ENCODE results near the gene MRAP.

Gene MRAP

DNA sequence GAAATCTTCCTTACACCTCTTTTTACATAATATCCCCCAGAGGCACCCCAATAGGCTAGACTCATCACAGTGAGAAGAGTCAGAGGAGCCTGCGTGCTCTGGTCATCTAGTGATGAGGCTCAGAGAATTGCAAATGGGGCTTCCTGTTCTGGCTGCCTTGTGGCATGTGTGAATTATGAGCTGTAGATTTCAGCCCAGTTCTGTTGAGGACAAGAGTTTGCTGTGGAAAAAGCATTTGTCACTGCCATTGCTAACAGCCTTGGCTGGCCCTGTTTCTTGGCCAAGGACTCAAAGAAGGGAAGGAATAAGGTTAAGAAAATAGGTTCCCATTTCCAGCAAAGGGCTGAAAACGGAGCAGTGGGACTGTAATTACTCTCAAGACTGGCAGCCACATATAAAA lies 30.7 kb downstream of the MRAP start:
- no peak for DNase-seq

DNA sequence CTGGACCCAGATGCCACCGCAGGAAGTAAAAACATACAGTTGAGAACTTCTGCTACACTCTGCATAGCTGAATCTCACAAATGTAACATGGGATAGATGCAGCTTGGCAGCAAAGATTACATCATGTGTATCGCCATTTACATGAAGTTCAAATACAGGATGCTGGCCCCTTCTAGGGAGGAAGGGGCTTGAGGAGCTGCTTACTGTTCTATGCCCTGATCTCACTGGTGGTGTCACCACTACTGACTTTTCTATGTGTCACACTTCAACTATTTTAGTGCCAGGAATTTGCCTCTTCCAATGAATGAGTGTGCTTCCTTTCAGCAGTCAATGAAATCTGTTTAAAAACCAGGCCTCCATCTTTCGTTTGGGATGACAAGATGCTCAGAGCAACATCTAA lies 31.1 kb downstream of the MRAP start:
- no peak for DNase-seq

DNA sequence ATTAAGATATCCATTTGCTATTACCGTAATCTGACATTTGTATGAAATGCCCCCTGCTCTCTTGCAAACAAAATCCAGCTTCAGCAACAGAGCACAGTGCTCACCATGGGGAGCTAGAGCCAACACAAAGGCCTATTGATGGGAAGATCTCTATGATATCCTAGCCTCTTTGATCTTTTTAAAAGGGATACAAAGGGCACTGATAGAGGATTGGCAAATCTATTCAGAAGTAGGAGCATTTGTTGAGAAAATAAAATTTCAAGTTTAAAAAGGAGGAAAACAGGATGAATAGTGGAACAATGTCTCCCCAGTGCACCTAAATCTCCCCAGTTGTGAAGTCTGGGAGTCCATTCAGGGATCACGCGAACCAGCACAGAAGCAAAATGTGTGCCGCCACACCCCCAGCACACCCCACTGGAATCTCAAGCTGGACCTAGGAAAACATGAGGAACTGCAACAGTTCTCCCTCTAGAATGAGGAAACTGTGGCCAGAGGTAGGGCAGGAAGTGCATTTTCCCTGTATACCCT lies 32.2 kb downstream of the MRAP start:
- DNase-seq = no peak

DNA sequence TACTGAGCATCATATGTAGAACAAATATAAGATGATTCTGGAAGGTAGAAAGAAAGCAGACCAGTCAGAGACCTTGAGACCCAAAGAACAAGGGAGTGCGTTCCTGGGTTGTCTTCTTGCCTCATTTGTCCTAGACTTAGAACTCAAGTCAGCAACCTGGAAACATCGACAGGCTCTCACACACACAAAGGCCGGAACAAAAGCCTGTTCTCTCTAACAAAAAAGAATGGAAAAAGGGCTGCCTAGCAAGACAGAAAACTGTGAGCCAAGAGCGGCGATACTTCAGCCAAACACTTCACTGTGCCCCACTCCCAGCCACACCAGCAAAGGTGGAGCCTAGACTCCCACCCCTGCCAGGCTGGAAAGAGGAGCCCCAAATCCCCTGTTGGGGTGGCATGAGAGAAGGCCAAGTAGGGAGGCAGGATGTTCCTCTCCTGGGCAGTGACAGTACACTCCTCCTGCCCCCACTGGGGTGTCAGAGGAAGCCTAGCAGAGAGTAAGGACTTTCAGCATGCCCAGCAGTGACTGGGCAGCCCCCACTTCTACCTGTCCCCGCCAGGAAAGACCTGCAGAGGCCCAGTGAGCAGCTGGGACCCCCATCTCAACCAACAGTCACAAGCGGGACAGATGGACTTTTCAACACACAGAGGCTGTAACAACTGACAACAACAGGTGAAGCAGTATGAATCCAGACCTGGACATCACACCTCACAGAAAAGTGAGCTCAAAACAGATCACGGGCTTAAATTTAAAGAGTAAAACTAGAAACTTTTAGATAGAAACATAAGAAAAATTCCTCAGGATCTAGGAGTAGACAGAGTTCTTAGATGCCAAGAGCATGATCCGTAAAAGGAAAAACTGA lies 33.0 kb downstream of the MRAP start:
- DNase-seq = no peak

DNA sequence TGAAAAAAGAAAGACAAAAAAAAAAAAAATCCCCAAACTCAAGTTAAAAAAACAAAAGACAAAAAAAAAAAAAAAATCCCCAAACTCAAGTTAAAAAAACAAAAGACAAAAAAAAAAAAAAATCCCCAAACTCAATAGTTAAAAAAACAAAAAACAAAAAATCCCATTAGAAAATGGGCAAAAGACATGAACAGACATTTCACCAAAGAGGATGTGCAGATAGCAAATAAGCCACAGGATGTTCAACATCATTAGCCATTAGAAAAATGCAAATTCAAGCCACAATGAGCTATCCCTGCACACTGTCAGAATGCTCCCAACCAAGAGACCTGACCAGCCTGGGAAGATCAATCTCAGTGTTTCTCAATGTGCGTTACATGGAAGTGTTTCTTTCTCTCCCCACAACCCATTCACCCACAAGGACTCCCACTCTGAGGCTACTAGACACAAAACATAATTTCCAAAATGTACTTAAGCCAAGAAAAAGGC lies 33.9 kb downstream of the MRAP start:
- no peak for DNase-seq

DNA sequence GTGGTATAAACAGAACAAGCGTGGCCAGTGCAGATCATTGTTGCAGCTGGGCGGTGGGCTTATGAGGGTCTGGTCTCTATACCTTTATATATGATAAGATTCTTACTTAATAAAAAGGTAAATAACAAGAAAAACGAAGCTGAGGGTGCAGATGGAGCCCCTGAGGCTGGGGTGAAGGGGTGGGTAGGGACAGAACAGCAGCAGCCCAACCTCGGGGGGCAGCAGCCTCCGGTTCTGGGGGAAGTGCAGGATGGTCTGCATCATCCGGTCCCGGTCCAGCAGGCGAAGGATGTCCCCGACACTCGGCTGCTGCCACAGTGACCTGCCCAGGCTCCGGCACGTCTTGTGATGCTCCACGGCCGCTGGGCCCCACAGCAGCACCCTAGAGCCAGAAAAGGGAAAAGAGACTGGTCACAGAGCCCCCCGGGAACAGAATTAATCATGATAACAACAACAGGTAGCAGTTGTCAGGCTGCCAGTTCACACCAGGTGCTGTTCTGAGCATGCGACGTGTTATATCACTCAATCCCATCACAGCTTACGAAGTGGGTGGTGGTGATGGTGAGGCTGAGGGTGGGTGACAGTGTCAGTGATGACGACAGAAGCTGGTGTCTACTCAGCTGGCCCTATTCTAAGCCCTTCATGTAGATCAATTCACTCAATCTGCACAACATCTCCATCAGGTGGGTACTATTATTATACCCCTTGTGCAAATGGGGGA lies 35.5 kb downstream of the MRAP start:
- no peak for DNase-seq

DNA sequence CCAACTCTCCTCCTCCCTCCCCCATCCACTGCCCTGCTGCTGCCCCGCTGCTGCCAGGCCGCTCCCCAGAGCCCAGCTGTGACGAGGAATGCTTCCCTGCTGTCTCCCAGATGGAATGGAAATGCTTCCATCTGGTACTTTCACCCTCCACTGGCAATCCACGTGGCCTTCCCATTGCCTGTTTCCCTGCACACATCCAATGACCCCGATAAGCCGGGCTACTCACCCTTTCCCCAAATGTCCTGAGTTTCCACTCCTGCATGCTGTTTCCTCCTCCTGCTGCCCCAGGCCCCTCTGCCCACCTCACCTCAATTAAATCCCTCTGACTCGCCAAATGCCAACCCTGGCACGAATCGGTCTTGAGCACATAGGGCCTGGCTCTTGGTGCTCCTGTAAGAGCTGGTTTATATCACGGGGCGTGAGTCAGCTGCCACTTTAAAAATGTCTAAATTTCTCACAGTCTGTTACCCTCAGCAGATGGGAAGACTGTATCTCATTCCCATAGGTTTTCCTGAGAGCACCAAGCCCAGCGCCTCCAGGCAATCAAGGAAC lies 36.4 kb downstream of the MRAP start:
- no peak for DNase-seq

DNA sequence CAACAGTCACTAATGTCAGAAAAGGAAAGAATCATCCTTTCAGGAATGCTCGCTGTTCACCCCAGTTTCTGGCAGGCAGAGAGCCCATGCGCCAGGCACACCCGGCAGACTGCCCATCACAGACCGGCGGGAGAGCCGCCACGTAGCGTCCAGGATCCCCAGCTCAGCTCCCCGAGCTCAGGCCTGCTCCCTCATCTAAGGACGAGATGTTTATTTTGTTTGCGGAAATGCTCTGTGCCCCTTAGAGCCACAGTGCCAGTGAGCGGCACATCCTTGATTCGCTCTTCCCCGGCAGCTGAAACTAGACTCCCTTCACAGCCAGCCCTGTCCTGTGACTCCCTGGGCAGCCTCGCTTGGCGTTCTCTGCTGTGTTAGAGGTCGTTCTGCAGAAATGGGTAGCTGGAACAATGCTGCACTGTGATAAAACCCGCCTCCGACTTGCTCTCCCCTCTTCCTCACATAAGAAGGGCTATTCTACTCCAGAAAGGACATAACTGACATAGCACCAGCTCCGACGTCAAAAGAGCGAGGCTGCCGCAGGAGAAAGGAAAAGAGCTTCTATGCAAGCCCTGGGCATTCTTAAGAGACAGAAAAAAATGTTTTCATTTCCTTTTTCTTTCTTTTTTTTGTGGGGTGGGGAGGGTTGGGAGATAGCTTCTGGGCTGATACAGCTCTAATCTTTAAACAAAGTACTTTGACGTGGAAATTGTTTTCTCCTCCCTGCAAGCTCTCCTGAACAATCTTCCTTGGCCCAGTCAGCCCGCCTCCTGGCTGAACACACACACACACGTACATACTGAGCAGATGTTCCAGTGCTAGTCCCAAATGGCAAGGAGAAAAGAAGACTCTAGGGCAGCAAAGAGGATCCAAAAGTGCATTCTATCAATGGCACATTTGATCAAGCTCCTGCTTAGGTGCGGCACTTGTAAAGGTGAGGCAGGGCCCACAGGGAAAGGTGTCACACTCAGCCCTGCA lies 37.2 kb downstream of the MRAP start:
- DNase-seq = no peak

DNA sequence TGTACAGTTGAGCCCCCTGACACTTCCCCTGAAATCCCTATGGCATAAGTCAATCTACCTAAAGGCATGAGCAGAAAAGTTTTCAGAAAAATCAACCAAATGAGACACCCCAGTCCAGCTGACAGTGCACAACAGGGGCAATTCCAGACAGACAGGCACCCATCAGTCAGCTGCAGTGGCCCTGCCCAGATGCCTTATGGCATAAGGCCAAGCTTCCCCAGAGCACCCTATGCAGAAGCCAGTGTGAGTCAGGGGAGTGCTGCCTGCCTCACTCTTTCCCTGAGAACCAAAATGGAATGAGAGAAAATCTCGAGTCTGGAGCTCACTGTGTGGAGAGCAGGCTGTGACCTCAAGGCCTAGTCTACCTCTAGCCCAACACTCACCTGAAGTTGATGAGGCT lies 38.1 kb downstream of the MRAP start:
- no peak for DNase-seq

DNA sequence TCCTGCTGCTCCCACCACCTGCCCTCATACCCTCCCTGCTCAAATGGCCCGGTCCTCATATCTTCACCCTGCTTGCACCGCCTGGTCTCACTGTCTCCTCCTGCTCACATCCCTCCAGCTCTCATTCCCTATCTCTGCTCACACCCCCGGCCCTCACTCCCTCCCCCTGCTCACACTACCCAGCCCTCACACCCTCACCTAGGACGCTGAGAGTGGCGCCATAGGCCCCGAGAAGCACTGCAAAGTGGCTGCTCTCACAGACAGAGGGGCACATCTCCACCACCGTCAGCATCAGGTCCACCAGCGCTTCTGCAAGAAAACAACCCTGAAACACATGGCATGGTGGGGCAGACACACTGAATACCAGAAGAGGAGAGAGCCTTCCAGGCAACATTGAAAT lies 38.6 kb downstream of the MRAP start:
- no peak for DNase-seq

DNA sequence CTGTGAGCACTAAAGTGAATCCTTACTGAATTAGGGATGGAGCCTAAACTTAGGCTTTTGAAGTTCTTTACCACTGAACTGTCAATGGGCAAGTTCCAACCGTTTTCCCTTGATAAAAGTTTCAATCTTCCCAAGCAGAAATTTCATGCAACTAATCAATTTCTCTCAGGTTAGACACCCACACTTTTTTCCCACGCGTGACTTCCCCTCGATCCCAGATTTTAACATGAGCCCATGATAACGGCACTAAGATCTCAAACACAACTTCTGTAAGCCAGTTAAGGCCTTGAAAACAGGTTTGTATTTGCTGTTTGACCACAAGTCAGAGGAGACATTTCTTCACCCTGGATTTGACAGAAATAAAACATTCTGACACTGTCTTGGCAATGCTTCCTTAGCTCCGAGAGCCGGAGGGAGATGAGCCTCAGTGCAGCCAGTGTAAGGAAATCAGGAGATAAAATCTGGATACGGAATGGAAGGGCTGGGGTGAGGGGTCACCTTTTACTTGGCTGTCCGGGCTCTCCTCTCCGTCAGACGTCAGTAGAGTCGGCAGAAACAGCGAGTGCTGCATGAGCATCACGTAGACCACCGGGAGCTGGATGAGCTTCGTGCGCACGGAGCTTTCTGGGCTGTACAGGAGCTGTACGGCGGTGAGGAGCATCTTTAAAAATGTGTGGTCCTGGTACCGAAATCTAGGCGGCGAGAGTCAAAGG lies 39.7 kb downstream of the MRAP start:
- DNase-seq = no peak

DNA sequence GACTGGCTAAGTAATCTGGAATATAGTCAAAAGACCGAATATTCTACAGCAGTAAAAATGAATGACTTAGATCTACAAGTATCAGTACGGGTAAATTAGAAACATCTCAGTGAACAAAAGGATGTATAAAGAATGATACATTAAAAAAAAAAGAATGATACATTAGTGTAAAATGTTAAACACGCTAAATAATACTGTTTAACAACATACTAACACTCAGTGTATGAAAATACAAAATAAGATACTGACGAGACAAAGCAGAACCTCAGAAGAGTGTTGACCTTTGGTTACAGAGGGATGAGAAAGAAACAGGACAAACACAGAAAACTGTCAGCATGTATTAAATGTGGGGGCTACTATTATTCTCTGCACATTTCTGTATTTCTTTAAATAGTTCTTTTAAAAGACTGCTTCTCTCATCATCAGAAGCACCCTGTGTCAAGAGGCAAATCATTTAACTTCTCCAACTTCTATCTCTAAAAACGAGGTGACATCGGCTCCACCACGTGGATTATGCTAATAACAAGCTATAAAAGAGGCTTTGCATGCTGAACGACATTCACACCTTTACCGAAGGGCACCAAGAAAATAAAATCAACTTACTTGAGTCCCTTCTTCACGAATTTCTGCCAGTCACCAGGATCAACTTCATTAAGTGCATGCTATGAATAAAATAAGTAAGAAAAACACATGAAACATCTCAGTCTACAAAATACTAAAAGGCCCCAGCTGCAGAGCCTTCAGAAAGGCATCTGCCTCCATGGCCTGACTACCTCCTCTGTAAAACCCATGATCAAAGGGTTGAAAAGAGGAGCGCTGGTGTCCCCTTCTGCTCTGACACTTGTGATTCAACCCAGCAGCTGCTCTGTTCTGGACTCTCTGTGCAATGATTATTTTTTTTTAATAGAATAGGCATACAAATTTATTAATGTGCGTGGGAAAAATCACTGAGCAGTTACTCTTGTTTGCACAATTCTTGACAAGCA lies 42.5 kb downstream of the MRAP start:
- DNase-seq = no peak

DNA sequence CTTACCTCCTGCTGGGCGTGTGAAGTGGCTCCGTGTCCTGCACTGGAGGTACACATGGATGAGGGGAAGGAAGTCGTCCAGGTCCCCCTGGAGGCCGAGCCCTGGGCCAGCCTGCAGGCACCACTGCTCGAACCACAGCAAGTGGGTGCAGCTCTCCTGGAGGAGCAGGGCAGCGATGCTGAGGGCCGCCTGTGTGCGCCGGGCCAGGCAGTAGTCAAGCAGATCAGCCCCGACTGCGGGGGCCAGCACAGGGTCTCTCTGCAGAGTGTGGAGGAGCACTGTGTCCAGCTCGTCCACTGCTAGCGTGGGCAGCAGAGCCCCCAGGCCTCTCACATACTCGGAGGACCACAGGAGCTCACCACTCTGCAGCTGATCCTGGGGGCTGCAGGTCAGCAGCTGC lies 48.3 kb downstream of the MRAP start:
- DNase-seq = no peak

DNA sequence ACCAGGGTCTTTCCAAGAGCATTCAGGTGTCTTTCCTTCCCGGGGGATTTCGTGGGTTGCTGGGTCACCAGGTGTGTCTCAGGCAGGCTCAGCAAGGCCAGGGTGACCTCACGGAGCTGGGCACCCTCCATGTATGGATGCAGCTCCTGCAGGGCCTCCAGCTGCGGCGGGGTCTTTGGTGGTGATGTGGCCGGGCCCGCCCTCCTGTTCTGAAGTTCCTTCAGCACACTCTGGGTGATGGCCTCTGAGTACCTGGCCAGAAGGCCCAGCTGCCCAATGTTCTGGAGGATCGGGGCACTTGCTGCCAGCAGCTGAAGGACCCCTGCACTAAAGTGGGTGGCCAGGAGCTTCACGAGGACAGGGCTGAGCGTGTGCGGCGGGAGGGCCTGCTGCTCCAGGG lies 48.7 kb downstream of the MRAP start:
- no peak for DNase-seq

DNA sequence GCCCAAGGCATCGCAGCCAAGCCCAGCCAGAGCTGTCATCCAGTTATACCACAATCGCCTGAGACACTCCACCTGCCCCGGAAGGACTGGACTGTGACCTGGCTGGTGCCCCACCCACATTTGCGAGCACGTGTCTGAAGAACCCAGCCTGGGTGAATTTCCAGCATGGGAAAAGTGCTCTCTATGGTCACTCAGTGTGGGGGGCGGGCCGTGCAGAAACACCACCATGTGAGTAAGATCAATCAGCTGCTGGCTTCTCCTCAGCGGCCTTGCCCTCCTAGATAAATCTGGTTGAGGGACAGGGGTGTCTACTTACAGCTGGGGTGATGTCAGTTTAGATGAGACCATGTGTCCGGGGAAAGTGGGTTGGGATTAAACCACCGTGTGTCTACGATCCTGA lies 49.3 kb downstream of the MRAP start:
- no peak for DNase-seq

DNA sequence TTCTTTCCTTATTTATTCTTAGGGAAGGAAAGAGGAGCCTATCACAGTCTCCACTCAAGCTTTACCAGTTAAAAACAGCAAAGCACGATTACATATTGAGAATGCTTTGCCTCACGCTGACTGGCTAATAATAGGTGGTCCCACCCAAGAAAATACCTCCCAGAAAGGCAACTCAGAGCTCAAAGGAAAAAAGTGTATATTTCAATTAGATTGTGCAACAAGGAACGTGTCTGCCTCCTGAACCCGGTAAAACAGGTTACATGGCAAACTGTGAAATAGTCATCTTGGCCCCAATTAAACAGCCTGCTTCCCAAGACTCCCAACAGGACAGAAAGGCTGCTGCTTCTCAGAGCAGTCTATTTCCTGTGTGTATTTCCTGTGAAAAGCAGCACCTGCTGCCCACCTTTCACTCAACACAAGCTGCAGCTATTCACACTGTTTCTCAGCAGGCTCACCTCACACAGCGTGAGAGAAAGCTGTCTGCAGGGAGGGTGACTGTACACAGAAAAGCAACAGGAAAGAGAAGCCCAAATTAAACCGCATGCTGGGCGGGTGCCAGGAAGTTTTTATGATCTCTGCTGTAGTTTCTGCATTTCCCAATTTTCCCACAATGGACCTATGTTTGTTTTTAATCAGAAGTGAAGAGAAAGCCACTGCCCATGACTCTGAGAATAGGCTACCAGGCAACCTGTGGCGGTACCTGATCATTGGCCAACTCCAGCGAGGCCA lies 50.1 kb downstream of the MRAP start:
- no peak for DNase-seq

DNA sequence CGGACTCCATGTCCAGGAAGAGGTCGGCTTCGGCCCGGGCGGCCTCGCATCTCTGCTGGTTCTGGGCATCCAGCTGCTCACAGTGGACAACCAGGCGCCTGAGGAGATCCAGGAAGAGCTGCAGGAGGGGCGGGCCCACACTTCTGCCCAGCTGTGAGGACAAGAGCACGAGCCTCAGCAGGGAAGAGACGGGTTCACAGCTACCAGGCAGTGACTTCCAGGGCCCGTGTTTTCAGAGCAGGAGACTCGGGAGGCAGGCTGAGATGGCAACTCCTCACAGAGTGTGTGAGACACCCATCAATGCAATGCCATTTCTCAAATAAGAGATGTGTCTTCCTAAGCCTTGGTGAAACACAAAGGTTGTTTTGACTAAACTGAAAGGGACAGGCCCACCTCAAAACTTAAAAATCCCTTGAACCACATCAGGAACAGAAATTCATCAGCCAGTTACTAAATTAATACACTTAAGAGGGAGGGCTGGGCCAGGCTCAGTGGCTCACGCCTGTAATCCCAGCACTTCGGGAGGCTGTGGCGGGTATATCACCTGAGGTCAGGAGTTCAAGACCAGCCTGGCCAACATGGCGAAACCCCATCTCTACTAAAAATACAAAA lies 50.8 kb downstream of the MRAP start:
- no peak for DNase-seq

DNA sequence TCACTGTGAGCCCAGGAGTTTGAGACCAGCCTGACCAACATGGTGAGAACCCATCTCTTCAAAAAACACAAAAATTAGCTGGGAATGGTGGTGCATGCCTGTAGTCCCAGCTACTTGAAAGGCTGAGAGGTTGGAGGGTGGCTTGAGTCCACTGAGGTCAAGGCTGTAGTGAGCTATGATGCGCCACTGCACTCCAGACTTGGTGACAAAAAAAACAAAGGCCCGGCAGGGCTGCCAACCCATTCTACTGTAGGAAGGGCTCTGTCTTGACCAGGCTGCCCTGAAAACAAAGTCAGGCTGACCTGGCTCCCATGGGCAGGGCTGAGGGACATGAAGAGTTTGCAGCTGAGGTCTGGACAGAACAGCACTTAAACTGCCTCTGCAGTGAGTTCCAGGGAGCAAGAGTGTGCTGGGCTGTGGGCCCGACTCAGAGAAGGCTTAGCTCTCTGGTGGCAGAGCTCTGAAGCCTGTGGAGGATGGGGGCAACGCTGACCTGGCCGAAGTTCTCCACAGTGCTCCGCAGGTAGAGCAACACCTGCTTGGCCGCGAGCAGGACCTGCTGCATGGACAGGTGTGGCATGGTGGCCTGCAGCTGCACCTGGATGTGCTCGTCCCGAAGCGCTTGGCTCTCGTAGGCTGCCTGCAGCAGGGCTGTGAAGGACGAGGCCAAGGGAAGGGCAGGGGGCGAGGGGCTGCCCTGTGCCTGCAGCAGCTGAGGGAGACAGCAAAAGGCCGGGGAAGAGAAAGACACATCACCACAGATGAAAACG lies 51.7 kb downstream of the MRAP start:
- DNase-seq = no peak

DNA sequence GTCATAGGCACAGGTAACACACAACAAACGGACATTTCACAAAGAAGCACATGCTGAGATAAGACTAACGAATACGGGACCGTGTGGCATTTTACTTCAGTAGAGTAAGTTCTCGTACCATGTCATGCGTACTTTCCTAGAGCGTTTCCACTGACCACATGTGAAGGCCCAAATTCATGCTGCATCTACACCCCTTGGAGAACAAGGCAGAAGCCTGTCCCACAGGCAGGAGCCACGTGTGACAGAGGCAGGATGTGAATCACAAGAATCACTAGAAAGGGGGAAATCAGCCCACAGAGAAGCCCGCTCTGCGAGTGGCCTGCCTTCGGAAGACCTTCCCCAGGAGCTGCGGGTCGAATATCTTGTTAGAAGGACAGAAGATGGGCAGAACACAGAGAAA lies 52.3 kb downstream of the MRAP start:
- DNase-seq = no peak

Measured in stimulated activated naive CD4-positive, alpha-beta T cell treated with Interleukin-2 at 50 U/mL for 16 hours (primary cell).